ENCODE measurements around the gene PLA2G4A.

Gene PLA2G4A

DNA sequence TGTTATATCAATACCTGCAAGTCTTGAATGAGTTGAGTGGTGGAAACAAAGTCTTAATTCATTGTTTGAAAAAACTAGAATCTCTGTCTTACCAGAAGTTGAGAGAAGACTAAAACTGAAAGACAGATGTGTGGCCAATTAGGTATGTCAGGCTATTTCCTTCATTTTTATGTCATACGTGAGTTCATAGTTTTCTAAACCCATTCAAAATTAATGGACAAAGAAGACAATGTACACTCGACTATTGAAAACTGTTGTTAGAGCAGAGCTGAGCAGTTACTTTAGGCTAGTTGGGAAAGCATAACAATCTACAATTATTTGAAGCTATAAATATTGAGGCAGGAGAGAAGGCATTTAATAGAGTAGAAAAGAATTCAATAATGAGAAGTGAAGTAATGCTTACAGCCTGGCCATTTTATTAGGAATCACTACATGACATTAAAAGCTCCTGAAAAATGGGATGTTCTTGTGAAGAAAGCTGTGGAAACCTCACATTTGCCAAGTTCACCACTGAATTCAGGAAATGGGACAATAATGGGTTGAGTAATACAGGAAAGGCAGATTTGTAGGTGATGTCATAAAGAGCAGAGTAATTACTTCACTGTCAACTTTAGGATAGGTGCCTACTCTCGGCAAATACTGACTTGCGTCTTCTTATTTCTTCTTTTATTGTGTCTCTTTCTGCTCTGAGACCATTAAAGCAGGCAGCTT, 204.4 kb downstream of the PLA2G4A start:
- no peak for DNase-seq

GRCh38 chr1:187033693-187034390, 205.1 kb downstream of the PLA2G4A start:
- DNase-seq = no peak

DNA sequence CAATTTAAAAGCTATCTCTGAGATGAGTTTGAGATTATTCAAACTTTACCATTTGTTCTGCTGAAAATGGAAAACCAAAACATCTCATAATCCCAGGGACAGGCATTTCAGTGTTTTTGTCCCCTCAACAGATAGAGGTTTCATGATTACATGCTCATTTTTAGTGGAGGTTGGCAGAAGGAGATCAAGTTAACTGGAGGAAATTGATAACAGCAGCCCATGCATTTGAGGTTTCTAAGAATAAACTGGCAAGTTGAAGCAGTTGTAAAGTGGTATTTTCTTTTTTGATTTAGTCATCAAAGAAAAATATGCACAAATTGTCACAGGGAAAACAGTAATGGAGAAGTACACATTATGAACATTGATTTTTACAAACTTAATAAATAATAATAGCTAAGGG, 205.8 kb downstream of the PLA2G4A start:
- DNase-seq = no peak

DNA sequence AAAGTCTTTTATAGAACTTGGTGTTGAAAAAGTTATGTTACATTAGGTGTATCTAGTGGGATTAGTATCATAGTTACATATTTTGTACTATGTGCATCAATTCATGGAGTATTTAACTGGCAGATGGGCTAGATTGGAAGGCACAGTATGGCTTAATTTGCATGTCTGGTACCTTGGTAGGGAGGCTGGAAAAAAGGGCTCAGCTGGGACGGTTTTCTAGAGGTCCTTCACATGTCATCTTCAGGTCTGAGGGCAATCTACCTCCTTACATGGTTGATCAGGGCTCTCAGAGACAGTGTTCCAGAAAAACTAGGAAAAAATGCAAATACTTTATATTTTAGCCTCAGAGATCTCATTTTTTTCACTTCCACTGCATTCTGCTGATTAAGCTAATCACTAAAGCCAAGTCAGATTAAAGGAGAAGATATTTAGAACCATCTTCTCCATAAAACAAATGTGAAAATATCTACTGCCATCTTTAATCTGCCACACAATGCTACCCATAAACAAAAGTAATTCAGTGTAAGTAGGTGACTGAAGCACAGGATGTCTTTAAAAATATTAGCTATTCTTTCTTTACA, 209.3 kb downstream of the PLA2G4A start:
- DNase-seq = no peak

Data from NCI-H526 (cell line).